Memory B cell (primary cell): ENCODE data around the gene GARNL3.

Experiments
- ATAC-seq: fragments of 150-1000 bp; cut with Tn5 transposase; 2 replicates; pipeline ENCODE4 v1.10.0; 2021; ENCODE audit warnings: low read depth, mild to moderate bottlenecking, moderate library complexity
- DNase-seq, 2 donors: peaks; one replicate each; pipeline ENCODE4 v3.0.0; 2022; ENCODE audit warnings: low spot score in 2 of 2
- H3K27ac Mint-ChIP-seq: one replicate; pipeline ENCODE4 v1.8.0; 2022; ENCODE audit warnings: mild to moderate bottlenecking, moderate library complexity, mixed read lengths
- H3K27me3 Mint-ChIP-seq: one replicate; pipeline ENCODE4 v1.8.0; 2022; ENCODE audit warnings: mixed read lengths
- H3K36me3 Mint-ChIP-seq: one replicate; pipeline ENCODE4 v1.8.0; 2022; ENCODE audit warnings: mild to moderate bottlenecking, mixed read lengths
- H3K4me1 Mint-ChIP-seq: one replicate; pipeline ENCODE4 v1.8.0; 2022; ENCODE audit warnings: mixed read lengths
- H3K4me3 Mint-ChIP-seq: one replicate; pipeline ENCODE4 v1.8.0; 2022; ENCODE audit warnings: mild to moderate bottlenecking, moderate library complexity, mixed read lengths
- H3K9me3 Mint-ChIP-seq: one replicate; pipeline ENCODE4 v1.8.0; 2022; ENCODE audit warnings: mixed read lengths

GARNL3 gene

GRCh38 chr9:127403507-127404192 lies 139.1 kb downstream of the GARNL3 start:
- H3K4me1 Mint-ChIP-seq: no peaks in the 10 kb centered on the region
- DNase-seq: no peak
- H3K27ac Mint-ChIP-seq: no peak overlapping the region
- no peaks in the 10 kb centered on the region for H3K9me3 Mint-ChIP-seq
- H3K27me3 Mint-ChIP-seq: no peaks in the 10 kb centered on the region
- no peak overlapping the region for H3K4me3 Mint-ChIP-seq
- no peak for ATAC-seq
- peaks cover 4% of the 10 kb centered on the region for H3K36me3 Mint-ChIP-seq

- Mint-ChIP-seq H3K9me3 (no peaks in the 10 kb centered on the region), H3K27me3 (no peaks in the 10 kb centered on the region), H3K27ac (no peak overlapping the region), H3K4me3 (no peak overlapping the region), H3K4me1 (no peaks in the 10 kb centered on the region), H3K36me3 (peaks cover 4% of the 10 kb centered on the region)
- DNase-seq (no peak), ATAC-seq (no peak)
Measured at GRCh38 chr9:127404631-127405030, 140.1 kb downstream of the GARNL3 start.

- Mint-ChIP-seq H3K27ac (no peak overlapping the region), H3K27me3 (no peaks in the 10 kb centered on the region), H3K4me1 (no peaks in the 10 kb centered on the region), H3K9me3 (no peaks in the 10 kb centered on the region), H3K4me3 (no peak overlapping the region), H3K36me3 (peaks cover 4% of the 10 kb centered on the region)
- ATAC-seq (no peak), DNase-seq (no peak)
Measured at GRCh38 chr9:127405344-127406125, 141.0 kb downstream of the GARNL3 start.

GRCh38 chr9:127406799-127407491 lies 142.4 kb downstream of the GARNL3 start:
- H3K36me3 Mint-ChIP-seq: peaks cover 3% of the 10 kb centered on the region
- H3K27me3 Mint-ChIP-seq: no peaks in the 10 kb centered on the region
- ATAC-seq (no peak), DNase-seq (no peak)
- H3K27ac Mint-ChIP-seq: no peak overlapping the region
- peaks cover 7% of the 10 kb centered on the region for H3K4me1 Mint-ChIP-seq
- H3K4me3 Mint-ChIP-seq: no peak overlapping the region
- no peaks in the 10 kb centered on the region for H3K9me3 Mint-ChIP-seq

GRCh38 chr9:127407492-127407843 lies 142.9 kb downstream of the GARNL3 start:
- no peak overlapping the region for H3K27ac Mint-ChIP-seq
- H3K4me3 Mint-ChIP-seq: no peak overlapping the region
- H3K9me3 Mint-ChIP-seq: no peaks in the 10 kb centered on the region
- peaks cover 2% of the 10 kb centered on the region for H3K36me3 Mint-ChIP-seq
- H3K27me3 Mint-ChIP-seq: no peaks in the 10 kb centered on the region
- ATAC-seq: no peak
- no peak for DNase-seq
- H3K4me1 Mint-ChIP-seq: peaks cover 7% of the 10 kb centered on the region

GRCh38 chr9:127411122-127411521 lies 146.5 kb downstream of the GARNL3 start:
- peaks cover 7% of the 10 kb centered on the region for H3K4me1 Mint-ChIP-seq
- H3K27ac Mint-ChIP-seq: no peak overlapping the region
- DNase-seq (no peak), ATAC-seq (peak; percentile 45)
- peaks cover 2% of the 10 kb centered on the region for H3K36me3 Mint-ChIP-seq
- H3K27me3 Mint-ChIP-seq: no peaks in the 10 kb centered on the region
- H3K9me3 Mint-ChIP-seq: no peaks in the 10 kb centered on the region
- H3K4me3 Mint-ChIP-seq: no peak overlapping the region

- H3K9me3 Mint-ChIP-seq: no peaks in the 10 kb centered on the region
- no peaks in the 10 kb centered on the region for H3K27me3 Mint-ChIP-seq
- peaks cover 2% of the 10 kb centered on the region for H3K36me3 Mint-ChIP-seq
- no peak overlapping the region for H3K4me3 Mint-ChIP-seq
- DNase-seq: no peak
- H3K27ac Mint-ChIP-seq: no peak overlapping the region
- no peak for ATAC-seq
- peaks cover 9% of the 10 kb centered on the region for H3K4me1 Mint-ChIP-seq
Measured at GRCh38 chr9:127415141-127415540, 150.6 kb downstream of the GARNL3 start.

GRCh38 chr9:127415657-127416056 lies 151.1 kb downstream of the GARNL3 start:
- Mint-ChIP-seq H3K36me3 (peaks cover 2% of the 10 kb centered on the region), H3K4me3 (no peak overlapping the region)
- no peak for DNase-seq

GRCh38 chr9:127417131-127418036 lies 152.8 kb downstream of the GARNL3 start:
- DNase-seq (no peak), ATAC-seq (no peak)
- Mint-ChIP-seq H3K27me3 (no peaks in the 10 kb centered on the region), H3K36me3 (peaks cover 2% of the 10 kb centered on the region), H3K4me3 (no peak overlapping the region), H3K9me3 (no peaks in the 10 kb centered on the region), H3K4me1 (peaks cover 5% of the 10 kb centered on the region), H3K27ac (no peak overlapping the region)

More at GRCh38 chr9:127415657-127416056, 151.1 kb downstream of the GARNL3 start:
- Mint-ChIP-seq H3K27ac (no peak overlapping the region), H3K4me1 (peaks cover 9% of the 10 kb centered on the region), H3K9me3 (no peaks in the 10 kb centered on the region), H3K27me3 (no peaks in the 10 kb centered on the region)
- no peak for ATAC-seq

- DNase-seq: no peak
- Mint-ChIP-seq H3K27ac (no peak overlapping the region), H3K4me3 (no peak overlapping the region), H3K36me3 (peaks cover 2% of the 10 kb centered on the region), H3K4me1 (peaks cover 11% of the 10 kb centered on the region), H3K27me3 (no peaks in the 10 kb centered on the region), H3K9me3 (no peaks in the 10 kb centered on the region)
- peak; percentile 50 for ATAC-seq
Measured at GRCh38 chr9:127418037-127418471, 153.5 kb downstream of the GARNL3 start.

GRCh38 chr9:127419348-127419747 lies 154.8 kb downstream of the GARNL3 start:
- no peak for DNase-seq
- ATAC-seq: no peak
- Mint-ChIP-seq H3K36me3 (peaks cover 2% of the 10 kb centered on the region), H3K4me1 (peaks cover 16% of the 10 kb centered on the region), H3K4me3 (no peak overlapping the region), H3K27me3 (no peaks in the 10 kb centered on the region), H3K9me3 (no peaks in the 10 kb centered on the region), H3K27ac (no peak overlapping the region)

- Mint-ChIP-seq H3K4me1 (peaks cover 24% of the 10 kb centered on the region), H3K4me3 (no peak overlapping the region), H3K9me3 (no peaks in the 10 kb centered on the region), H3K36me3 (no peaks in the 10 kb centered on the region), H3K27ac (no peak overlapping the region), H3K27me3 (no peaks in the 10 kb centered on the region)
- ATAC-seq (no peak), DNase-seq (no peak)
Measured at GRCh38 chr9:127421057-127421456, 156.5 kb downstream of the GARNL3 start.

- H3K4me1 Mint-ChIP-seq: peaks cover 30% of the 10 kb centered on the region
- DNase-seq (no peak), ATAC-seq (no peak)
- no peaks in the 10 kb centered on the region for H3K27me3 Mint-ChIP-seq
- no peak overlapping the region for H3K27ac Mint-ChIP-seq
- H3K9me3 Mint-ChIP-seq: no peaks in the 10 kb centered on the region
- H3K36me3 Mint-ChIP-seq: peaks cover 6% of the 10 kb centered on the region
- H3K4me3 Mint-ChIP-seq: no peak overlapping the region
Measured at GRCh38 chr9:127422133-127422782, 157.7 kb downstream of the GARNL3 start.
